ENCODE measurements around the gene ZBTB24. TPM values are rescaled to one million over a fixed set of nuclear protein-coding genes. Genes with fewer than 3 reads are reported as not detected.

Gene ZBTB24
- total and polyA plus RNA-seq, 3 donors from 2014 or later, result 8.1 to 13.3 (median 12.4) TPM

DNA sequence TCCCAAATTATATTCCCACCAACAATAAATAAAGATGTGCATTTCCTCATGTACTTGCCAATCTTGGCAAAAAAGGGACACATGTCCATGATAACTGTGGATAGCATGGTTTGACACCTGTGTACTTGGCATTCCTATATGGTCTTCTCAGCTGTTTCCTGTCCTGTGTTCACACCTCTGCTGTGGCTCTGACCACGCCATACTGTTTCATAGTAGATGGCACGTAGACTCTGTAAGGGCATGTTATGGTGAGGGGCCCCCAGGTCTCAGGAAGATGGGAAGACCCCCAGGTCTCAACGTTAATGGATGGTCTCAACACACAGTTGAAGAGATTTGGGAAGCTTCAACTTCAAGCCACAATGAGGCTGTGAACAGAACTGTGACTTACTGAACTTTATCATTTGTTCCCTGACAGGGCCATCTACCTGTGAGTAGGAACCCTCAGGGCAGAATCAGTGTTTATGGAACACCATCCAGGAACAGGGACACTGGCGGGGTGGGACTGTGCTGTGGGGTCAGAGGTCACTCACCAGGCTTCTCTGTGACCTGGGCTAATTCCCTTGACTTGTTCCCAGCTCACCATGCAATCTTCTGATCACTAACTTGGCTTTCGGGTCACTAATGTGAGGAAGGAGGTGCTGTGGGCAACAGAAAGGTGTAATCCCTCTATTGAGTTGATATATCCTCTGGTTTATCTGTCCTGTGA, 11.8 kb downstream of the ZBTB24 start:
- WGBS, 2 donors, result 87 to 90% methylated on average over 5 of the region's 5 CpGs
- TF ChIP-seq POLR2A (IDR thresholded peaks at IDR 0.05) (no peak), CTCF (IDR thresholded peaks at IDR 0.05) (no peak)
- intact Hi-C loops (cut with DNase I; ENCODE audit: low total_unique reads), result no loop called here
- Histone ChIP-seq H3K36me3 (ENCODE audit: low read depth, missing control alignments) (no peaks in the 10 kb centered on the region), H3K27me3 (no peaks in the 10 kb centered on the region), H3K4me1 (no peaks in the 10 kb centered on the region), H3K4me3 (no peak overlapping the region), H3K9me3 (no peaks in the 10 kb centered on the region), H3K27ac (no peak overlapping the region)
- DNase-seq, result no peak

DNA sequence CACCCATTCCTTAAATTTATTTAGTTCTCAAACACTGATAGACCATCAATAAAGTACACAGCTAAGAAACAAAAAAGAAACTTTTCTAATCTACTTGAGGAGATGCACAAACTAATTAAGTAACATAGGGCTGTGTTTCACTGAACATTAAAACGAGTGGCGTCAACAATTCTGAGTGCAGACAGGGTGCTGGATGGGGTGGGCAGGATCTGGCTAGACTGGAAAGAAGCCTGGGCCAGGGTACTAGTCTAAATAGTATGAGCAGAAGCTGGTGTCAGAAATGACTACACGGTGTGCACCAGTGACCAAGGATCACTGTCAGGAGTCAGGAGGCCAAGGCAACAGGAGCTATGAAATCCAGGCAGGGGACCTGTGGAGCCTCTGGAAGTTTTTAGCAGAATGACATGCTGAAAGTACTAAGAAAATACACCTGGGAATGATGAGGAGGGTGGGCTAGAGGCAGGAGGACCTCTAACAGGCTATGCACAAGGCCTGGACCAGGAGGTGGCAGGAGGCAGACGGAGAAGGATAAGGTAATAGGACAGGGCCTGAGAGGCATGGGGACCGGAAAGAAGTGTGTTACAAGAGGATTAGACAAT, 13.3 kb downstream of the ZBTB24 start:
- TF ChIP-seq CTCF (IDR thresholded peaks at IDR 0.05) (no peak), POLR2A (IDR thresholded peaks at IDR 0.05) (no peak)
- intact Hi-C loops (cut with DNase I; ENCODE audit: low total_unique reads), result no loop called here
- no peaks in the 10 kb centered on the region for H3K36me3 ChIP-seq (ENCODE audit: low read depth, missing control alignments)
- no peaks in the 10 kb centered on the region for H3K4me1 ChIP-seq
- H3K4me3 ChIP-seq, result no peak overlapping the region
- H3K27me3 ChIP-seq, result no peaks in the 10 kb centered on the region
- no peak for DNase-seq
- H3K27ac ChIP-seq, result no peak overlapping the region
- 78 to 88% methylated on average over 5 of the region's 5 CpGs for WGBS, 2 donors
- no peaks in the 10 kb centered on the region for H3K9me3 ChIP-seq

DNA sequence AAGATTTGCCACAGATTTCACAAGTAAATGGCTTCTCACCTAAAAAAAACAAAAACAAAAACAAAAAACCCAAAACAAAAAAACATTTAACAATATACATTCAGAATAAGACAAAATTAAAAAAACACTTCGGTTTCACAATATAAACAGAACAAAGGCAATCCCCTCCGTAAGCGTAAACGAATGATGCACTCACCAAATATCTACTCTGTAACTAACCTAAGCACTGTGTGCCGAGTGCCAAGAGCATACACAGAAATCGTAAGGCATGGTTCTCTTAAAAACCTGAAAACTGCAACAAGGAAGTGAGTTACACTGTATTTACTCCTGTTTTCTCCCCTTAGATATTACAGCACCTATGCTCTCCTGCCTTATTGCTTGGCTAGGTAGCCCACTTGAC, 15.3 kb downstream of the ZBTB24 start:
- no peaks in the 10 kb centered on the region for H3K4me1 ChIP-seq
- no peak for DNase-seq
- WGBS, 2 donors, result 85 to 89% methylated on average over 6 of the region's 6 CpGs

GRCh38 chr6:109466212-109466923, 16.7 kb downstream of the ZBTB24 start:
- H3K4me1 ChIP-seq, result no peaks in the 10 kb centered on the region
- no peak overlapping the region for H3K4me3 ChIP-seq
- intact Hi-C loops (cut with DNase I; ENCODE audit: low total_unique reads), result no loop called here
- H3K27ac ChIP-seq, result no peak overlapping the region
- no peaks in the 10 kb centered on the region for H3K36me3 ChIP-seq (ENCODE audit: low read depth, missing control alignments)
- no peaks in the 10 kb centered on the region for H3K27me3 ChIP-seq
- DNase-seq, result no peak
- no peaks in the 10 kb centered on the region for H3K9me3 ChIP-seq
- no peak for TF ChIP-seq CTCF (IDR thresholded peaks at IDR 0.05)
- TF ChIP-seq POLR2A (IDR thresholded peaks at IDR 0.05), result no peak
- 88 to 92% methylated on average over 7 of the region's 7 CpGs for WGBS, 2 donors

More for the DNA sequence above, 15.3 kb downstream of the ZBTB24 start:
- TF ChIP-seq CTCF (IDR thresholded peaks at IDR 0.05), result no peak
- TF ChIP-seq POLR2A (IDR thresholded peaks at IDR 0.05), result no peak
- intact Hi-C loops (cut with DNase I; ENCODE audit: low total_unique reads), result no loop called here
- H3K27me3 ChIP-seq, result no peaks in the 10 kb centered on the region
- H3K27ac ChIP-seq, result no peak overlapping the region
- no peaks in the 10 kb centered on the region for H3K9me3 ChIP-seq
- no peaks in the 10 kb centered on the region for H3K36me3 ChIP-seq (ENCODE audit: low read depth, missing control alignments)
- no peak overlapping the region for H3K4me3 ChIP-seq

Data from testis (tissue), 3 donors.